ENCODE results near the gene IQGAP3. TPM values are rescaled to one million over a fixed set of nuclear protein-coding genes. Genes with fewer than 3 reads are reported as not detected.
A peak's percentile ranks its signal among the peaks of the same experiment; 100 is the strongest.

IQGAP3 gene
- total RNA-seq, 4 donors from 2014 or later: 7.1 to 12.8 (median 8.6) TPM

DNA sequence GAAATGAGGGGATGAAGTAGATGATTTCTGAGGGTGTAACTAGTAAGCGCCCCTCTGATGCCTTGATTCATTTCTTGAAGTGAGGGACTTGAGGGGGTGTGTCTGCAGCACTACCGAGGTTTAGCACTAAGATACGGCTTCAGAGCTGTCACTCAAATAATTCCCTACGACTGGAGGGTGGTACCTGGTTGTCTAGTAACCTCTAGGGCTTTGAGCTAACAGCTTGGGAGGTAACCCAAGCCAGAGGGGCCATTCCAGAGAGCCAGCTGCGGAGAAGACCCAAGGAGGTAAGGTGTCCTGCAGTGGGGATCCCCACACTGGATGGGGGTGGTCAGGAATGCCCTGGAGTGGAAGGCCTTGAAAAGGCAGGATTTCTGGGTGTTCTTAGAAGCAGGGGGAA is 7.1 kb upstream of the IQGAP3 start, which contains the start of gene TTC24:
TSS of gene TTC24 (plus strand) at position 252 of the 400 bp plus-strand sequence. CDS start 1,642 bp downstream, outside the sequence.
- whole genome bisulfite sequencing, 2 donors: 70 to 76% methylated on average over 5 of the region's 5 CpGs
- DNase-seq: no peak
- no peak for TF ChIP-seq CTCF (IDR thresholded peaks at IDR 0.05)
- H3K27me3 ChIP-seq: no peaks in the 10 kb centered on the region
- no peak within 1 kb of the TSS for H3K27ac ChIP-seq
- H3K4me3 ChIP-seq: no peak within 1 kb of the TSS
- H3K9me3 ChIP-seq: no peaks in the 10 kb centered on the region
- no peaks in the 10 kb centered on the region for H3K4me1 ChIP-seq
- no peaks in the 10 kb centered on the region for H3K36me3 ChIP-seq
- intact Hi-C loops (cut with DNase I): no loop called here

GRCh38 chr1:156578055-156578454 is 5.7 kb upstream of the IQGAP3 start:
- WGBS, 2 donors: 49 to 53% methylated on average over 3 to 7 of the region's 7 CpGs
- Histone ChIP-seq H3K27ac (no peak overlapping the region), H3K9me3 (no peaks in the 10 kb centered on the region), H3K4me1 (no peaks in the 10 kb centered on the region), H3K4me3 (no peak overlapping the region), H3K27me3 (no peaks in the 10 kb centered on the region), H3K36me3 (no peaks in the 10 kb centered on the region)
- no peak for DNase-seq
- intact Hi-C loops (cut with DNase I): no loop called here
- TF ChIP-seq CTCF (IDR thresholded peaks at IDR 0.05): no peak
- TF ChIP-seq POLR2A (IDR thresholded peaks at IDR 0.05): no peak

DNA sequence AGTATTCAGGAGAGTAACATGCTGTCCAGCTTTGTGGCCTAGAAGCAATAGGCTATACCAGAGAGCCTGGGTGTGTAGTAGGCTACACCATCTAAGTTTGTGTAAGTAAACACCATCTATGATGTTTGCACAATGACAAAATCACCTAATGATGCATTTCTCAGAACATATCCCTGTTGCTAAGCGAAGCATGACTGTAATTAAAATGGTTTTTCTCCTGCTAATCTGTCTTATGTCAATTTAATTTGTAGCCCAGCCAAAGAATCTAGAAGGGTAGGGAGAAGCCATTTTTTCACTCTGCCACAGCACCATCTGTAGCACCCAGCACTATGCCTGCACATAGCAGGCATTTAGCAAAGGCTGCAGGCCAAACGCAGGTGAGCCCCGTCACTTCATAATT is 5.2 kb upstream of the IQGAP3 start:
- Histone ChIP-seq H3K4me1 (peaks cover 0 to 2% (median 0%) of the 10 kb centered on the region in 3 donors), H3K36me3 (no peaks in the 10 kb centered on the region), H3K27me3 (no peaks in the 10 kb centered on the region), H3K9me3 (no peaks in the 10 kb centered on the region), H3K27ac (no peak overlapping the region), H3K4me3 (no peak overlapping the region)
- intact Hi-C loops (cut with DNase I): no loop called here
- TF ChIP-seq CTCF (IDR thresholded peaks at IDR 0.05) (no peak), POLR2A (IDR thresholded peaks at IDR 0.05) (no peak)
- 89 to 90% methylated on average over 3 of the region's 3 CpGs for WGBS, 2 donors
- DNase-seq: no peak

DNA sequence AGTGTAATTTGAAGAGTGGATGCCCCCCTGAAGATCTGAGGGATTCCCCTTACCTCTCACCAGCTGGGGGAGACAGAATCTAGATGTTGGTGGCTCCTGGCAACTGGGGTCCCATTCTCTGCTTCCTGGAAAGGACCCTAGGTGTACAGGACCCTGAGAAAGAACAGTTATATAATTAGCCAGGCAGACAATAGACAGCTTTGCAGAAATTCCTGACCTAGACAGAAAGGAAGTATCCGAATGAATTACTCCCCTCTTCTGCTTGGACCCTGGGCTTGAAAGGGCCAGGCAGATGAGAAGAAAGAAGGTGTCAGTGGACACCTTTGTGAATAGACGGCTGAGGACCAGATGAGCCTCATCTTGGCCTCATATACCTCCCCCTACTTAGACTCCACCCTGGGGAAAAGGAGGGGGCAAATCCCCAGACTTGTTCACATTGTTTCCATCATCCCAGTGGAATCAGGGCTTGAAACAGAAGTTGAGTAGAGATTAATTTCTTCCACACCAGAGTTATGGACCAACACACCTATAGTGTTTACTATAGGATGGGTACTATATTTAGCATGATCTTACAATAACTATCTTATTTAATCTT is 1.8 kb upstream of the IQGAP3 start:
- no peak for DNase-seq
- intact Hi-C loops (cut with DNase I): no loop called here
- Histone ChIP-seq H3K4me1 (peaks cover 7 to 19% (median 15%) of the 10 kb centered on the region in 3 donors), H3K27me3 (peaks cover 0 to 7% (median 0%) of the 10 kb centered on the region in 4 donors), H3K36me3 (no peaks in the 10 kb centered on the region), H3K27ac (no peak overlapping the region), H3K4me3 (no peak overlapping the region), H3K9me3 (no peaks in the 10 kb centered on the region)
- 49 to 51% methylated on average over 2 of the region's 2 CpGs for WGBS, 2 donors
- TF ChIP-seq POLR2A (IDR thresholded peaks at IDR 0.05) (no peak), CTCF (IDR thresholded peaks at IDR 0.05) (no peak)

DNA sequence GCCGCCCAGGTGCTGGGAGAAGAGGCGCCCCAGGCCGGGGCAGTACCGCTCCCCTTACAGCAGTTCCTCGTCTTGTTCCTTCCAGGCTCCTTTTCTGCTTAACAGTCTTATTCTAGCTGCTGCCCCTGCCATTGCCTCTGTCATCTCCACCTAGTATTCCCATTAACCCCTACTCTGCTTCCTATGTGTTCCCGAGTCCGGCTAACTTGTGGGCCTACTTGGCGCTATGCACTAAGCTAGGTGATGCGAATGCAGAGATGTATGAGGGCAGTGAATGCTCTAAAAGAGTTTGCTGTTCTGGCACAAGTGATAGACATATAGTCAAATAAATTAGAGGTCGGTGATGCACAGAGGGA is 276 bp upstream of the IQGAP3 start:
- H3K27me3 ChIP-seq: peaks cover 0 to 7% (median 0%) of the 10 kb centered on the region in 4 donors
- no peaks in the 10 kb centered on the region for H3K9me3 ChIP-seq
- no peaks in the 10 kb centered on the region for H3K36me3 ChIP-seq
- peak overlapping the region; percentile 31 to 62 (median 48) for H3K4me3 ChIP-seq
- intact Hi-C loops (cut with DNase I): no loop called here
- peaks cover 7 to 19% (median 15%) of the 10 kb centered on the region in 3 donors for H3K4me1 ChIP-seq
- WGBS, 2 donors: 39 to 48% methylated on average over 4 to 10 of the region's 10 CpGs
- TF ChIP-seq CTCF (IDR thresholded peaks at IDR 0.05) (peak in 1 of 6 experiments; percentile 1), POLR2A (IDR thresholded peaks at IDR 0.05) (no peak)
- H3K27ac ChIP-seq: peak overlapping the region in 2 of 4 donors; percentile 53 to 55
- no peak for DNase-seq

Measured in esophagus squamous epithelium (tissue), 5 donors.